ENCODE measurements around the gene PRG3. TPM values are rescaled to one million over a fixed set of nuclear protein-coding genes. Genes with fewer than 3 reads are reported as not detected.

The PRG3 gene
- total and polyA plus RNA-seq, 2 donors (not counting 1 experiment from before 2014, with no cell fraction given), result not detected

- intact Hi-C loops (cut with micrococcal nuclease), result no loop called here
- Histone ChIP-seq H2AFZ (ENCODE audit: insufficient read depth, low read depth, low read length, poor library complexity, severe bottlenecking) (no peak overlapping the region), H3K36me3 (replicated peaks in 1 of 2; ENCODE audit: control extremely low read depth in 1 of 2, control insufficient read depth in 1 of 2, extremely low read depth in 1 of 2, insufficient read depth in 2 of 2, low read length in 1 of 2) (peaks cover 2 to 15% of the 10 kb centered on the region in 2 experiments), H3K9ac (ENCODE audit: low read length) (no peak overlapping the region), H3K4me2 (replicated peaks; ENCODE audit: low read depth, low read length, poor library complexity, severe bottlenecking) (no peak overlapping the region), H3K4me1 (ENCODE audit: control insufficient read depth in 2 of 2, insufficient read depth in 2 of 2, low read length in 2 of 2) (no peaks in the 10 kb centered on the region), H3K27ac (ENCODE audit: low read length in 2 of 2) (no peak overlapping the region), H3K4me3 (ENCODE audit: control extremely low read depth in 1 of 5, extremely low read depth in 1 of 5, insufficient read depth in 1 of 5, low read depth in 2 of 5, low read length in 4 of 5) (no peak overlapping the region), H4K20me1 (ENCODE audit: control insufficient read depth, insufficient read depth, low read length, poor library complexity, severe bottlenecking) (no peaks in the 10 kb centered on the region), H3K9me3 (ENCODE audit: control extremely low read depth in 1 of 3, control insufficient read depth in 2 of 3, insufficient read depth in 1 of 3, low read length in 2 of 3) (no peaks in the 10 kb centered on the region), H3K27me3 (replicated peaks in 1 of 4; ENCODE audit: control extremely low read depth in 1 of 4, control insufficient read depth in 3 of 4, insufficient read depth in 4 of 4, low read length in 3 of 4) (no peaks in the 10 kb centered on the region), H3K79me2 (ENCODE audit: control insufficient read depth, insufficient read depth, low read length) (no peaks in the 10 kb centered on the region)
- no peak for TF ChIP-seq CTCF (IDR thresholded peaks at IDR 0.05)
- no peak for TF ChIP-seq EZH2 (IDR thresholded peaks at IDR 0.05; ENCODE audit: borderline replicate concordance, insufficient read depth, low read depth, low read length, poor library complexity, severe bottlenecking)
- ATAC-seq (ENCODE audit: low read depth) (no peak), DNase-seq (no peak)
- ChIA-PET CTCF (no interaction called here), POLR2A (no interaction called here)
- Mint-ChIP-seq H3K27ac (no peak overlapping the region), H3K9me3 (ENCODE audit: insufficient read depth) (no peaks in the 10 kb centered on the region), H3K27me3 (no peaks in the 10 kb centered on the region), H3K4me1 (peaks cover 8% of the 10 kb centered on the region), H3K4me3 (no peak overlapping the region)
These were observed 29.3 kb upstream of the PRG3 start for GRCh38 chr11:57410287-57410686.

- Mint-ChIP-seq H3K4me3 (no peak overlapping the region), H3K4me1 (peaks cover 8% of the 10 kb centered on the region), H3K9me3 (ENCODE audit: insufficient read depth) (no peaks in the 10 kb centered on the region), H3K27ac (no peak overlapping the region), H3K27me3 (no peaks in the 10 kb centered on the region)
- no peaks in the 10 kb centered on the region for H3K79me2 ChIP-seq (ENCODE audit: control insufficient read depth, insufficient read depth, low read length)
- H2AFZ ChIP-seq (ENCODE audit: insufficient read depth, low read depth, low read length, poor library complexity, severe bottlenecking), result no peak overlapping the region
- intact Hi-C loops (cut with micrococcal nuclease), result no loop called here
- TF ChIP-seq CTCF (IDR thresholded peaks at IDR 0.05), result no peak
- H3K27me3 ChIP-seq (replicated peaks in 1 of 4; ENCODE audit: control extremely low read depth in 1 of 4, control insufficient read depth in 3 of 4, insufficient read depth in 4 of 4, low read length in 3 of 4), result no peaks in the 10 kb centered on the region
- DNase-seq (no peak), ATAC-seq (ENCODE audit: low read depth) (no peak)
- no peaks in the 10 kb centered on the region for H3K9me3 ChIP-seq (ENCODE audit: control extremely low read depth in 1 of 3, control insufficient read depth in 2 of 3, insufficient read depth in 1 of 3, low read length in 2 of 3)
- H3K36me3 ChIP-seq (replicated peaks in 1 of 2; ENCODE audit: control extremely low read depth in 1 of 2, control insufficient read depth in 1 of 2, extremely low read depth in 1 of 2, insufficient read depth in 2 of 2, low read length in 1 of 2), result peaks cover 2 to 15% of the 10 kb centered on the region in 2 experiments
- H4K20me1 ChIP-seq (ENCODE audit: control insufficient read depth, insufficient read depth, low read length, poor library complexity, severe bottlenecking), result no peaks in the 10 kb centered on the region
- ChIA-PET CTCF (no interaction called here), POLR2A (no interaction called here)
- no peak overlapping the region for H3K4me2 ChIP-seq (replicated peaks; ENCODE audit: low read depth, low read length, poor library complexity, severe bottlenecking)
- no peak overlapping the region for H3K27ac ChIP-seq (ENCODE audit: low read length in 2 of 2)
- WGBS (ENCODE audit: insufficient coverage), result 95% methylated on average over 16 of the region's 18 CpGs
- H3K9ac ChIP-seq (ENCODE audit: low read length), result no peak overlapping the region
- H3K4me3 ChIP-seq (ENCODE audit: control extremely low read depth in 1 of 5, extremely low read depth in 1 of 5, insufficient read depth in 1 of 5, low read depth in 2 of 5, low read length in 4 of 5), result no peak overlapping the region
- no peaks in the 10 kb centered on the region for H3K4me1 ChIP-seq (ENCODE audit: control insufficient read depth in 2 of 2, insufficient read depth in 2 of 2, low read length in 2 of 2)
These were observed 28.6 kb upstream of the PRG3 start for GRCh38 chr11:57409321-57410100.

All from B cell (primary cell).